Transverse colon (tissue), 4 donors: ENCODE data around the gene GALNT12. TPM values are rescaled to one million over a fixed set of nuclear protein-coding genes. Genes with fewer than 3 reads are reported as not detected.

ENCODE experiments used
- DNase-seq: peaks from one replicate; pipeline ENCODE4 v3.0.0-alpha.2; 2019
- H3K27ac ChIP-seq, 4 donors: fragments of 200-600 bp; sonication (generic); 2 replicates each; pipeline ENCODE4 v1.5.1; 2016 to 2018; ENCODE audit warnings: inconsistent platforms in 4 of 4
- H3K27me3 ChIP-seq: fragments of 200-600 bp; sonication (generic); 2 replicates; pipeline ENCODE4 v1.5.1; 2017; ENCODE audit warnings: inconsistent platforms
- H3K36me3 ChIP-seq, 4 donors: fragments of 200-600 bp; sonication (generic); 2 replicates each; pipeline ENCODE4 v1.5.1; 2017 to 2019; ENCODE audit warnings: inconsistent platforms in 4 of 4
- H3K4me1 ChIP-seq, 4 donors: fragments of 200-600 bp; sonication (generic); 2 replicates each; pipeline ENCODE4 v1.5.1; 2017 to 2020; ENCODE audit warnings: inconsistent platforms in 4 of 4
- H3K4me3 ChIP-seq, 4 donors: fragments of 200-600 bp; sonication (generic); 1 replicate in 1 of 4; 2 replicates in 3 of 4; pipeline versions ENCODE4 v1.5.1 to v1.6.1; 2017 to 2019; ENCODE audit warnings: inconsistent platforms in 4 of 4
- H3K9me3 ChIP-seq, 2 donors: fragments of 200-600 bp; sonication (generic); 2 replicates each; pipeline ENCODE4 v1.5.1; 2017 to 2019; ENCODE audit warnings: inconsistent platforms in 2 of 2
- EP300 ChIP-seq: sonication (generic); formaldehyde crosslinking; IDR thresholded peaks from one replicate; pipeline ENCODE4 v1.6.1; 2017; ENCODE audit warnings: antibody characterized with exemption, low read depth
- POLR2A ChIP-seq: fragments of 450-650 bp; IDR thresholded peaks from one replicate; pipeline ENCODE4 v1.6.1; 2016; ENCODE audit warnings: antibody characterized with exemption, mild to moderate bottlenecking, moderate library complexity
- POLR2AphosphoS5 ChIP-seq, 3 donors: sonication (generic); formaldehyde crosslinking; IDR thresholded peaks; one replicate each; pipeline ENCODE4 v1.6.1; 2016; ENCODE audit warnings: antibody characterized with exemption in 3 of 3
- WGBS, 2 donors: methylation state at CpG; one replicate each; pipeline ENCODE4 v1.1.5; 2018; ENCODE audit warnings: low coverage in 1 of 2; 5-methylcytosine and 5-hydroxymethylcytosine counted together
- in situ Hi-C, 4 donors: fragments of 200-750 bp; cut with MboI; loops; one replicate each; pipeline versions ENCODE4 v1.15.0 to v1.15.1; 2017; ENCODE audit warnings: low sequenced_read_pairs in 3 of 4, low pct_ligation_motif_present in 1 of 4, low pct_unique_long_range_greater_than_20kb in 1 of 4
- intact Hi-C: fragments of 100-400 bp; cut with DNase I; formaldehyde crosslinking; loops from one replicate; pipeline ENCODE4 v1.15.1; 2023; ENCODE audit warnings: low total_unique reads
- total RNA-seq, 4 donors: library from RNA; depleted of rRNA; stranded (reverse); fragments of >200 nt; gene quantifications; one replicate each; pipeline ENCODE4 v1.1.0, GENCODE V29; 2016
- TF ChIP-seq, protein P1 (sequence below), 5 experiments: fragments of 200-600 bp in 3 of 5; fragments of 450-650 bp in 2 of 5; sonication (generic) in 3 of 5; IDR thresholded peaks; 1 replicate in 2 of 5; 2 replicates in 3 of 5; pipeline ENCODE4 v1.5.1; 2016 to 2017; ENCODE audit warnings: antibody characterized with exemption in 5 of 5, inconsistent platforms in 3 of 5, mild to moderate bottlenecking in 2 of 5, moderate library complexity in 1 of 5

Gene GALNT12
- total RNA-seq, 4 donors from 2014 or later = 79.7 to 174 (median 120) TPM

- WGBS, 2 donors = 90 to 100% methylated on average over 1 to 3 of the region's 3 CpGs
- Histone ChIP-seq H3K27ac (no peak overlapping the region), H3K36me3 (peaks cover 0 to 4% (median 0%) of the 10 kb centered on the region in 4 donors), H3K4me3 (no peak overlapping the region), H3K27me3 (no peaks in the 10 kb centered on the region), H3K9me3 (no peaks in the 10 kb centered on the region), H3K4me1 (no peaks in the 10 kb centered on the region)
- in situ Hi-C loops = no loop called here
- intact Hi-C loops = no loop called here
- TF ChIP-seq POLR2A = no peak
- TF ChIP-seq, protein P1, sequence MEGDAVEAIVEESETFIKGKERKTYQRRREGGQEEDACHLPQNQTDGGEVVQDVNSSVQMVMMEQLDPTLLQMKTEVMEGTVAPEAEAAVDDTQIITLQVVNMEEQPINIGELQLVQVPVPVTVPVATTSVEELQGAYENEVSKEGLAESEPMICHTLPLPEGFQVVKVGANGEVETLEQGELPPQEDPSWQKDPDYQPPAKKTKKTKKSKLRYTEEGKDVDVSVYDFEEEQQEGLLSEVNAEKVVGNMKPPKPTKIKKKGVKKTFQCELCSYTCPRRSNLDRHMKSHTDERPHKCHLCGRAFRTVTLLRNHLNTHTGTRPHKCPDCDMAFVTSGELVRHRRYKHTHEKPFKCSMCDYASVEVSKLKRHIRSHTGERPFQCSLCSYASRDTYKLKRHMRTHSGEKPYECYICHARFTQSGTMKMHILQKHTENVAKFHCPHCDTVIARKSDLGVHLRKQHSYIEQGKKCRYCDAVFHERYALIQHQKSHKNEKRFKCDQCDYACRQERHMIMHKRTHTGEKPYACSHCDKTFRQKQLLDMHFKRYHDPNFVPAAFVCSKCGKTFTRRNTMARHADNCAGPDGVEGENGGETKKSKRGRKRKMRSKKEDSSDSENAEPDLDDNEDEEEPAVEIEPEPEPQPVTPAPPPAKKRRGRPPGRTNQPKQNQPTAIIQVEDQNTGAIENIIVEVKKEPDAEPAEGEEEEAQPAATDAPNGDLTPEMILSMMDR (IDR thresholded peaks at IDR 0.05) = no peak
- TF ChIP-seq EP300 = no peak
- no peak for TF ChIP-seq POLR2AphosphoS5 (IDR thresholded peaks at IDR 0.05)
- no peak for DNase-seq
Observed at GRCh38 chr9:98825414-98825813, 17.9 kb downstream of the GALNT12 start.

GRCh38 chr9:98826716-98827115, 19.2 kb downstream of the GALNT12 start:
- no peak for DNase-seq
- whole genome bisulfite sequencing, 2 donors = 94 to 100% methylated on average over 5 to 20 of the region's 20 CpGs
- intact Hi-C loops (no loop called here), in situ Hi-C loops (no loop called here)
- H3K27me3 ChIP-seq = no peaks in the 10 kb centered on the region
- peaks cover 0 to 7% (median under 1%) of the 10 kb centered on the region in 4 donors for H3K36me3 ChIP-seq
- no peaks in the 10 kb centered on the region for H3K9me3 ChIP-seq
- H3K27ac ChIP-seq = no peak overlapping the region
- H3K4me1 ChIP-seq = no peaks in the 10 kb centered on the region
- H3K4me3 ChIP-seq = no peak overlapping the region
- no peak for TF ChIP-seq POLR2AphosphoS5 (IDR thresholded peaks at IDR 0.05)
- TF ChIP-seq EP300 = no peak
- TF ChIP-seq, protein P1 (IDR thresholded peaks at IDR 0.05) = no peak
- TF ChIP-seq POLR2A = no peak

- H3K36me3 ChIP-seq = peaks cover 0 to 11% (median 3%) of the 10 kb centered on the region in 4 donors
Observed at GRCh38 chr9:98829766-98830165, 22.3 kb downstream of the GALNT12 start.

GRCh38 chr9:98830554-98830953, 23.1 kb downstream of the GALNT12 start:
- Histone ChIP-seq H3K27me3 (no peaks in the 10 kb centered on the region), H3K27ac (no peak overlapping the region), H3K9me3 (no peaks in the 10 kb centered on the region), H3K36me3 (peaks cover 0 to 11% (median 3%) of the 10 kb centered on the region in 4 donors), H3K4me3 (no peak overlapping the region), H3K4me1 (no peaks in the 10 kb centered on the region)
- 99 to 100% methylated on average over 1 to 5 of the region's 5 CpGs for WGBS, 2 donors
- no peak for TF ChIP-seq EP300
- TF ChIP-seq POLR2AphosphoS5 (IDR thresholded peaks at IDR 0.05) = no peak
- no peak for TF ChIP-seq POLR2A
- TF ChIP-seq, protein P1 (IDR thresholded peaks at IDR 0.05) = no peak
- intact Hi-C loops (no loop called here), in situ Hi-C loops (no loop called here)
- no peak for DNase-seq

More at GRCh38 chr9:98829766-98830165, 22.3 kb downstream of the GALNT12 start:
- intact Hi-C loops (no loop called here), in situ Hi-C loops (no loop called here)
- WGBS, 2 donors = 91 to 100% methylated on average over 3 to 5 of the region's 5 CpGs
- no peak for DNase-seq
- no peaks in the 10 kb centered on the region for H3K4me1 ChIP-seq
- no peak overlapping the region for H3K27ac ChIP-seq
- TF ChIP-seq POLR2A (no peak), POLR2AphosphoS5 (IDR thresholded peaks at IDR 0.05) (no peak)
- H3K4me3 ChIP-seq = no peak overlapping the region
- H3K27me3 ChIP-seq = no peaks in the 10 kb centered on the region
- no peaks in the 10 kb centered on the region for H3K9me3 ChIP-seq

- Histone ChIP-seq H3K27ac (no peak overlapping the region), H3K4me1 (no peaks in the 10 kb centered on the region), H3K9me3 (no peaks in the 10 kb centered on the region), H3K36me3 (peaks cover 0 to 11% (median 3%) of the 10 kb centered on the region in 4 donors), H3K4me3 (no peak overlapping the region), H3K27me3 (no peaks in the 10 kb centered on the region)
- no peak for DNase-seq
- intact Hi-C loops (no loop called here), in situ Hi-C loops (no loop called here)
- TF ChIP-seq, protein P1 (IDR thresholded peaks at IDR 0.05) = no peak
- no peak for TF ChIP-seq EP300
- TF ChIP-seq POLR2A = no peak
- TF ChIP-seq POLR2AphosphoS5 (IDR thresholded peaks at IDR 0.05) = no peak
- 90 to 94% methylated on average over 5 to 16 of the region's 16 CpGs for WGBS, 2 donors
Observed at GRCh38 chr9:98831696-98832095, 24.2 kb downstream of the GALNT12 start.
